ENCODE data around the gene ATP2B3. TPM values are rescaled to one million over a fixed set of nuclear protein-coding genes. Genes with fewer than 3 reads are reported as not detected.

ATP2B3 gene
- total RNA-seq, 2 donors from 2014 or later, result 0.68 to 0.85 TPM

DNA sequence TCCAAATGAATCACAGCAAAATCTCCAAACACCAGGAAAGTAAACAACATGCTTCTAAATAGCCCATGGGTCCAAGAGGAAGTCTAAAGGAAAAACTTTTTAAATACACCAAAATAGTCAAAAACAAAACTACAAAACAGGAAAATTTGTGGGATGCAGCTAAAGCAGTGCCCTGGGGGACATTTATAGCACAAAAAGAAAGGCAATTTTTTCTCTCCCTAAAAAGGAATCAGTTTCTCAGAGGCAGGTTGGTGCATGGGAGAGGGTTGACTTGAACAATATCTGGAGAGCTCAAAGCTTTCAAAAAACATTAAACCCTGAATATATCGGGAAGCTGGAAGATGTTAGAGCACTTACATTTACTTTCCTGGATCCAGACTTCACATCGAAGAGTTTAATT lies 113.9 kb downstream of the ATP2B3 start:
- DNase-seq (ENCODE audit: low spot score) (no peak), ATAC-seq (ENCODE audit: insufficient number of reproducible peaks, low FRiP score, low read depth) (no peak)
- TF ChIP-seq, protein P1, sequence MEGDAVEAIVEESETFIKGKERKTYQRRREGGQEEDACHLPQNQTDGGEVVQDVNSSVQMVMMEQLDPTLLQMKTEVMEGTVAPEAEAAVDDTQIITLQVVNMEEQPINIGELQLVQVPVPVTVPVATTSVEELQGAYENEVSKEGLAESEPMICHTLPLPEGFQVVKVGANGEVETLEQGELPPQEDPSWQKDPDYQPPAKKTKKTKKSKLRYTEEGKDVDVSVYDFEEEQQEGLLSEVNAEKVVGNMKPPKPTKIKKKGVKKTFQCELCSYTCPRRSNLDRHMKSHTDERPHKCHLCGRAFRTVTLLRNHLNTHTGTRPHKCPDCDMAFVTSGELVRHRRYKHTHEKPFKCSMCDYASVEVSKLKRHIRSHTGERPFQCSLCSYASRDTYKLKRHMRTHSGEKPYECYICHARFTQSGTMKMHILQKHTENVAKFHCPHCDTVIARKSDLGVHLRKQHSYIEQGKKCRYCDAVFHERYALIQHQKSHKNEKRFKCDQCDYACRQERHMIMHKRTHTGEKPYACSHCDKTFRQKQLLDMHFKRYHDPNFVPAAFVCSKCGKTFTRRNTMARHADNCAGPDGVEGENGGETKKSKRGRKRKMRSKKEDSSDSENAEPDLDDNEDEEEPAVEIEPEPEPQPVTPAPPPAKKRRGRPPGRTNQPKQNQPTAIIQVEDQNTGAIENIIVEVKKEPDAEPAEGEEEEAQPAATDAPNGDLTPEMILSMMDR (IDR thresholded peaks at IDR 0.05), result no peak
- Histone ChIP-seq H3K9me3 (no peaks in the 10 kb centered on the region), H3K4me3 (no peak overlapping the region), H3K36me3 (no peaks in the 10 kb centered on the region), H3K27me3 (replicated peaks; ENCODE audit: insufficient read depth) (no peaks in the 10 kb centered on the region), H3K27ac (no peak overlapping the region), H3K4me1 (ENCODE audit: control insufficient read depth in 1 of 2, low read depth in 2 of 2) (no peaks in the 10 kb centered on the region)

DNA sequence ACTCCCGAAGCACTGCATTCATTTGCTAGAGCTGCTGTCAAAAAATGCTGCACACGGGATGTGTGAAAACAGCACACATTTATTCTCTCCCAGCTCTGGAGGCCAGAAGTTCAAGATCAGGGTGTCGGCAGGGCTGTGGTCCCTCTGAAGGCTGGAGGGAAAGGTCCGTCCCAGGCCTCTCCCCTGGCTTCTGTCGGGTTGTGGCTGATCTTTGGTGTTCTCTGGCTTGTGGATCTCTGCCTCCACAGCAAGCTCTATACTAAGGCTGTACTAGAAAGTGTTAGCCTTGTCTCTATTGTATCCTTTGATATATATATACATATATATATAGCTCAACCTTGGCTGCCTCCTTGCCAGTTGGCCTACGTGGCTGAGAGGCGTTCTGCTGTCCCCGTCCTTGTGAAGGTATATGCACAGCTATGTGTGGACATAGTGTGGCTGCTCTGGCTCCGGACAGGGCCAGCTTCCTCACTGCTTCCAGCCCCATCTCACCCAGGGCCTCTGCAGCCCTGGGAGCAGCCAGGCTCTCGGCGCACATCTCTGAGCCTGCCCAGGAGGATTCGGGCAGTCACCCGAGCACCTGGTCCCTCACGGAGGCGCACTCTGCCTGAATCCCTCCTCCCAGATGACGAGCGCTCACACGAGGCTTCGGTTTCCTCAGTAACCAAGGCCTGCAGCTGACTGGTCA lies 114.6 kb downstream of the ATP2B3 start:
- TF ChIP-seq, protein P1 (IDR thresholded peaks at IDR 0.05), result no peak
- Histone ChIP-seq H3K36me3 (no peaks in the 10 kb centered on the region), H3K4me1 (ENCODE audit: control insufficient read depth in 1 of 2, low read depth in 2 of 2) (no peaks in the 10 kb centered on the region), H3K27ac (no peak overlapping the region), H3K9me3 (no peaks in the 10 kb centered on the region), H3K4me3 (no peak overlapping the region), H3K27me3 (replicated peaks; ENCODE audit: insufficient read depth) (no peaks in the 10 kb centered on the region)
- DNase-seq (ENCODE audit: low spot score), result no peak
- ATAC-seq (ENCODE audit: insufficient number of reproducible peaks, low FRiP score, low read depth), result no peak

Other genes with a start within 250 kb of the ATP2B3 start
- not detected for gene PNMA6F, start 195.9 kb upstream of the ATP2B3 start, total RNA-seq
- 10 to 100 TPM; 14.5 to 17.1 TPM for gene ZNF275, start 183.5 kb upstream of the ATP2B3 start, total RNA-seq
- gene PNMA6E, start 116.3 kb upstream of the ATP2B3 start, total RNA-seq, result not detected
- 1 to 10 TPM in 1 of 2 donors, under 1 TPM in 1; 0.95 to 1.2 TPM for gene ZFP92, start 106.2 kb upstream of the ATP2B3 start, total RNA-seq
- 10 to 100 TPM; 22.1 to 24.8 TPM for gene TREX2, start 71.6 kb upstream of the ATP2B3 start, total RNA-seq
- gene HAUS7, start 47.1 kb upstream of the ATP2B3 start, total RNA-seq, result 100 to 1,000 TPM; 111 TPM
- 1,000 to 10,000 TPM; 1,777 to 1,907 TPM for gene BGN, start 22.7 kb upstream of the ATP2B3 start, total RNA-seq
- gene CCNQ, start 81.5 kb downstream of the ATP2B3 start, total RNA-seq, result 10 to 100 TPM; 27.2 to 36.3 TPM
- gene DUSP9, start 129.6 kb downstream of the ATP2B3 start, total RNA-seq, result not detected
- gene PNCK, start 156.2 kb downstream of the ATP2B3 start, total RNA-seq, result 1 to 10 TPM; 1.2 to 3.2 TPM
- 10 to 100 TPM; 16.8 to 16.9 TPM for gene SLC6A8, start 170.3 kb downstream of the ATP2B3 start, total RNA-seq
- 100 to 1,000 TPM in 1 of 2 donors, 10 to 100 TPM in 1; 82.7 to 104 TPM for gene BCAP31, start 206.7 kb downstream of the ATP2B3 start, total RNA-seq
- gene ABCD1, start 207.2 kb downstream of the ATP2B3 start, total RNA-seq, result 10 to 100 TPM; 24.3 to 40.6 TPM
- 10 to 100 TPM; 40.8 to 52.2 TPM for gene PLXNB3, start 246.6 kb downstream of the ATP2B3 start, total RNA-seq

Data from thoracic aorta (tissue), 2 donors.